NCI-H460 (cell line): ENCODE measurements around the gene HBZ. TPM values are rescaled to one million over a fixed set of nuclear protein-coding genes. Genes with fewer than 3 reads are reported as not detected.
"Not testable (repeated sequence)": the region's sequence is repeated elsewhere in the genome, so short reads cannot be mapped to it uniquely, and the experiment has no call there.

ENCODE experiments used
- DNase-seq: peaks from one replicate; pipeline ENCODE4 v3.0.0-alpha.2; 2016; ENCODE audit warnings: low read depth; ENCODE audit errors: extremely low read depth
- total RNA-seq: library from RNA; depleted of rRNA; stranded (reverse); fragments of >200 nt; shearing (Covaris generic); gene quantifications from 2 replicates; pipeline ENCODE4 v1.2.3, GENCODE V29; 2014

Gene HBZ
- total RNA-seq, 1 experiment from 2014 or later, result not detected

DNA sequence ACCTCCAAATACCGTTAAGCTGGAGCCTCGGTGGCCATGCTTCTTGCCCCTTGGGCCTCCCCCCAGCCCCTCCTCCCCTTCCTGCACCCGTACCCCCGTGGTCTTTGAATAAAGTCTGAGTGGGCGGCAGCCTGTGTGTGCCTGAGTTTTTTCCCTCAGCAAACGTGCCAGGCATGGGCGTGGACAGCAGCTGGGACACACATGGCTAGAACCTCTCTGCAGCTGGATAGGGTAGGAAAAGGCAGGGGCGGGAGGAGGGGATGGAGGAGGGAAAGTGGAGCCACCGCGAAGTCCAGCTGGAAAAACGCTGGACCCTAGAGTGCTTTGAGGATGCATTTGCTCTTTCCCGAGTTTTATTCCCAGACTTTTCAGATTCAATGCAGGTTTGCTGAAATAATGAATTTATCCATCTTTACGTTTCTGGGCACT, 25.0 kb downstream of the HBZ start:
- DNase-seq, result no peak

DNA sequence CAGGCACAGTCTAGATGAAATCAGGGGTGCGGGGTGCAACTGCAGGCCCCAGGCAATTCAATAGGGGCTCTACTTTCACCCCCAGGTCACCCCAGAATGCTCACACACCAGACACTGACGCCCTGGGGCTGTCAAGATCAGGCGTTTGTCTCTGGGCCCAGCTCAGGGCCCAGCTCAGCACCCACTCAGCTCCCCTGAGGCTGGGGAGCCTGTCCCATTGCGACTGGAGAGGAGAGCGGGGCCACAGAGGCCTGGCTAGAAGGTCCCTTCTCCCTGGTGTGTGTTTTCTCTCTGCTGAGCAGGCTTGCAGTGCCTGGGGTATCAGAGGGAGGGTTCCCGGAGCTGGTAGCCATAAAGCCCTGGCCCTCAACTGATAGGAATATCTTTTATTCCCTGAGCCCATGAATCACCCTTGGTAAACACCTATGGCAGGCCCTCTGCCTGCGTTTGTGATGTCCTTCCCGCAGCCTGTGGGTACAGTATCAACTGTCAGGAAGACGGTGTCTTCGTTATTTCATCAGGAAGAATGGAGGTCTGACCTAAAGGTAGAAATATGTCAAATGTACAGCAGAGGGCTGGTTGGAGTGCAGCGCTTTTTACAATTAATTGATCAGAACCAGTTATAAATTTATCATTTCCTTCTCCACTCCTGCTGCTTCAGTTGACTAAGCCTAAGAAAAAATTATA, 25.7 kb downstream of the HBZ start:
- no peak for DNase-seq

DNA sequence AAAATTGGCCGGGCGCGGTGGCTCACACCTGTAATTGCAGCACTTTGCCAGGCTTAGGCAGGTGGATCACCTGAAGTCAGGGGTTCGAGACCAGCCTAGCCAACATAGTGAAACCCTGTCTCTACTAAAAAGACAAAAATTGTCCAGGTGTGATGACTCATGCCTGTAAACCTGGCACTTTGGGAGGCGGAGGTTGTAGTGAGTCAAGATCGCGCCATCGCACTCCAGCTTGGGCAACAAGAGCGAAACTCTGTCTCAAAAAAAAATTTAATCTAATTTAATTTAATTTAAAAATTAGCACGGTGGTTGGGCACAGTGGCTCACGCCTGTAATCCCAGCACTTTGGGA, 26.2 kb downstream of the HBZ start:
- no peak for DNase-seq

DNA sequence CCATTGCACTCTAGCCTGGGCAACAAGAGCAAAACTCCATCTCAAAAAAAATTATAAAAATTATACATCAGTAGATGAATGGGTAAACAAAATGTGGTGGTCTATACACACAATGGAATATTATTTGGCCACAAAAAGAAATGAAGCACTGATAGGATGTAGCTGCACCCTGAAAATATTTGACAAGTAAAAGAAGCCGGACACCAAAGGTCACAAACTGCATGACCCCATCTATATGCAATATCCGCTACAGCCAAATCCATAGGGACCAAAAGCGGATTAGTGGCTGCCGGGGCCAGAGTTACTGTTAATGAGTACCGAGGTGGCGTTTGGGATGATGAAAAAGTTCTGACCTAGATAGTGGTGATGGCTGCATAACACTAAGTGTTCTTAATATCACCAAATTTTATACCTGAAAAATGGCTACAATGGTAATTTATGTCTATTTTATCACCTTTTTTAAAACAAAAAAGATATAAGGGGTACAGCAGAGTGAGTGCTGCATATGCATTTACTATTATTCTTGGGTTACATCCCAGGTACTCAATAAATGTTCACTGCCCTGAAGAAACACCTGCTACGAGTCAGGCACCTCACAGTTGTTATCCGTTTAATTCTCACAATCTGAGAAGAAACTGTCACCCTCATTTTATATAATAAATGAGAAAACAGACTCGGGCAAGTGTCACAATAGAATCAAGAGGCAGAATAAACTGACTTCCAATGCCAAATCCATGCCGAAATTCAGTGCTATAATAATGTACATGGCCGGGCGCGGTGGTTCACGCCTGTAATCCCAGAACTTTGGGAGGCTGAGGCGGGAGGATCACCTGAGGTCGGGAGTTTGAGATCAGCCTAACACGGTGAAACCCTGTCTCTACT, 27.0 kb downstream of the HBZ start:
- DNase-seq, result no peak

DNA sequence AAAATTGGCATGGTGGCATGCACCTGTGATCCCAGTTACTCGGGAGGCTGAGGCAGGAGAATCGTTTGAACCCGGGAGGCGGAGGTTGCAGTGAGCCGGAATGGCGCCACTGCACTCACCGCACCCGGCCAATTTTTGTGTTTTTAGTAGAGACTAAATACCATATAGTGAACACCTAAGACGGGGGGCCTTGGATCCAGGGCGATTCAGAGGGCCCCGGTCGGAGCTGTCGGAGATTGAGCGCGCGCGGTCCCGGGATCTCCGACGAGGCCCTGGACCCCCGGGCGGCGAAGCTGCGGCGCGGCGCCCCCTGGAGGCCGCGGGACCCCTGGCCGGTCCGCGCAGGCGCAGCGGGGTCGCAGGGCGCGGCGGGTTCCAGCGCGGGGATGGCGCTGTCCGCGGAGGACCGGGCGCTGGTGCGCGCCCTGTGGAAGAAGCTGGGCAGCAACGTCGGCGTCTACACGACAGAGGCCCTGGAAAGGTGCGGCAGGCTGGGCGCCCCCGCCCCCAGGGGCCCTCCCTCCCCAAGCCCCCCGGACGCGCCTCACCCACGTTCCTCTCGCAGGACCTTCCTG, 27.7 kb downstream of the HBZ start, which contains the start of gene HBQ1:
HBQ1 (plus strand) TSS at position 359 of the 575 bp plus-strand sequence; CDS start at position 387, 28 bp downstream.
- no peak for DNase-seq

DNA sequence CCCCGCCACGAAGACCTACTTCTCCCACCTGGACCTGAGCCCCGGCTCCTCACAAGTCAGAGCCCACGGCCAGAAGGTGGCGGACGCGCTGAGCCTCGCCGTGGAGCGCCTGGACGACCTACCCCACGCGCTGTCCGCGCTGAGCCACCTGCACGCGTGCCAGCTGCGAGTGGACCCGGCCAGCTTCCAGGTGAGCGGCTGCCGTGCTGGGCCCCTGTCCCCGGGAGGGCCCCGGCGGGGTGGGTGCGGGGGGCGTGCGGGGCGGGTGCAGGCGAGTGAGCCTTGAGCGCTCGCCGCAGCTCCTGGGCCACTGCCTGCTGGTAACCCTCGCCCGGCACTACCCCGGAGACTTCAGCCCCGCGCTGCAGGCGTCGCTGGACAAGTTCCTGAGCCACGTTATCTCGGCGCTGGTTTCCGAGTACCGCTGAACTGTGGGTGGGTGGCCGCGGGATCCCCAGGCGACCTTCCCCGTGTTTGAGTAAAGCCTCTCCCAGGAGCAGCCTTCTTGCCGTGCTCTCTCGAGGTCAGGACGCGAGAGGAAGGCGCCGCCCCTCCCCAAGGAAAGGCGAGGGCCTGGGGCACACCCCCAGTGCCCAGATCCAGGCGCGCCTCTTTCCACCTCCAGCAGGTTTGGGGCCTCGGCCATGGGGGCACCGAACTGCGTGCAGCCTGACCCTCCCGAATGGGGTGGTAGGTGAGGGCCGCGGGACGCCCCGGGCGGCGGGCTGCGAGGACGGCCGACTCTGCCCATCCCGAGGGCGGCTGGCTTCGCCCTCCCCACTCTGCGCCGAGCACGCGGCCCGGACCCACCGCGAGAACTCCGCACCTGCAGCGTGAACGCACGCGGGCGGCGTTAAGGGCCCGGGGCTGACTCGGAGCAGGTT, 28.5 kb downstream of the HBZ start:
- DNase-seq, result peak; percentile 70

DNA sequence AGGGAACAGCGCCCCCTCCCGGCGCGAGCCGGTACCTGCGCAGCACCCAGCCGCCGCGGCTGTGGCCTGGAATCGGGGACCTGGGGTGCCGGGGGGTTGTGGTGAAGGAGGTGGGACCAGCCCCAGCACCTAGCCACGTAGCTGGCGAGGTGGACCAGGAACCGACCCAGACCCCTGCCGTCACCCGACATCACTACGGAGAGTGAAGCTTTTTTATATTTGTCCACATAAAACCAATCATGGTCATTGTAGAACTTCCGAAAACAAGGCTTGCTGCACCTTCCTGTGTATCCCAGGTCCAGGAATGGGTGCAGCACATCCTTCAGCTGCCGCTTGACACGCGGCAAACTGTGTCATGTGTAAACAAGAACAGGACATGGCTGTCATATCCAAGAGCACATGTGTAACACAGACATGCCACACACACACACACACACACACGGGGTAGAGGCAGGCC, 29.1 kb downstream of the HBZ start:
- DNase-seq, result no peak

DNA sequence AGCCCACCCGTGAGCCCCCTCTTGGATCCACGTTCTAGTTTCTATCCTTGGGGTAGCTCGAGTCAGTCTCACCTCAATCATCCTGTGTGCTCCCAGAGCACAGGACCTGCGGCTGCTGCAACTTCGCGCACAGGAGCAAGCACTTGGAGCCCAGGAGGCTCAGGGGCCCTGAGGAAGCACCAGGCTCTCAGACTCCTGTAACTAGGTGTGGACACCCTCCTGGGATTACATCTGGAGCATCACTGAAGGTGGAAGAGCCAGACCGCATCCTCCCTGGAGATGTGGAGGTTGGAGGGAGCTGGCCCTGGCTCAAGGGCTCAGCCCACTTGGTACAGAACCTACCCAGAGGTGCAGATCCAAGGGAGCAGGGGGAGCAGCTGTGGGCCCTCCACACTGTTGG, 30.6 kb downstream of the HBZ start:
- DNase-seq, result no peak

DNA sequence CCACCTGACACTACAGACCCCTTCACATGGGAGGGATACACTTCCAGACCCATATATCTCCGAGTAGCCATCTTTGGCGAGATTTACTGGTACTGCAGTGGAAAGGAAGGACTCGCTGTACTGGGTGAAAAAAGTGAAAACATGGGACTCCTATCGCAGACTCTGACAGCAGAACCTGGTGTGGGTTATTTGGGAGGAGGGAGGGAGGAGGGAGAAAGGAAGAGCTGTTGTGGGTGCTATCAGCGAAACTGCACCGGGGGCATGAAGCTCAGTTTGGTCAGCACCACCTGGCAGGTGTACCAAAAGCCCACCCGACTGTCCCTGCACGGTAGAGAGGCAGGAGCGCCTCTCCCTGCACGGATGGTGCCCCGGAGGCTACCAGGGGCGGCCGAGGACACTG, 32.8 kb downstream of the HBZ start:
- DNase-seq, result no peak

DNA sequence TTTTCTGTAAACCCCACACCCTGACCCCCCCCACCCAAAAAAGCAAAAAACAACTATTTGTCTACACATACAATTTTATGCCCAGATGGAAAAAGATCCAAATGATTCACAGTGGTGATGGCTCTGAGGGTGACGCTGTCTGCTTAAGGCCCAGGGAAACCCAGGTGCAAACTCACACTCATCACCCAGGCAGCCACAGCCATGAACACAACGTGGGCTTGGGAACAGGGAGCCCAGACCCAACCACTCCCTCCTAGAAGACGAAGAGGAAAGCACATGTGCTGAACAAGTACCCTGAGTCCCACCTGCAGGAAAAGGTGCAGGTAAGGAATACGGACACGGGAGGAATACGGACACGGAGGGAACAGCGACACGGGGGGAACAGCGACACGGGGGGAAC, 33.2 kb downstream of the HBZ start:
- no peak for DNase-seq

DNA sequence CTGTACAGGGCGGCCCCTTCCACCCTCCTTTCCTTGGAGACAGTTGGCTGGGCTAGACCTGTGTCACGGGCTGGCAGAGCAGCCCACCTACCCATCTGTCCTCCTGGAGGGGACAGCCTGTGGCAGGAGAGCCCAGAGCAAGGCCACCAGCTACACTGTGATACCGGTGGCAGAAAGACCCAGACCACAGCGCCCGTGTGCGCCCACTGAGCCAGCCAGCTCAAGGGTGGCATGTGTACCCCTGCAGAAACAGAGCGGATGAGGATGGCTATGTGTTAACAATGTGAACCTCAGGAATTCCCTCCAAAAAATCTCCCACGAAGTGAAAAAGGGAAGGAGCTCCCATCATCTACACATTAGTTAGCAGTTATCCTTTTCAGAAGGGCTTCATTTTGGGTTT, 34.9 kb downstream of the HBZ start:
- DNase-seq, result no peak

DNA sequence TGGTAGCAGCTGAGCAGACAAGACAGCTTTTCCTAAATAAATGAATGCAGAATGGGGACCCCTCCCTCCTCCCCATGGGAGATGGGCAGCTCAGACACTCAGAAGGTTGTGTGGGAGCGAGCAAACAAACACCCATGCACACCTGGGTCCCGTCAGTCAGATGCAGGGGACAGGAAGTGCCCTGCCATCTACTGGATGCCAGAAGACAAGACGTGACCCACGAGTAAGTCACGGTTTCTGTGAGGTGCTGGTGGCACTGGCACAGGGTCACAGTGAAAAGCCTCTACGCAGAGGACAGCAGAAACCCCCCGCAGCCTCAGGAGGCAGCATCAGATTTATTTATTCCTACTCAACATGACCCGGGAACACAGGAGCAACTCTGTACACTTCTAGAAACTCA, 36.2 kb downstream of the HBZ start:
- DNase-seq, result no peak

DNA sequence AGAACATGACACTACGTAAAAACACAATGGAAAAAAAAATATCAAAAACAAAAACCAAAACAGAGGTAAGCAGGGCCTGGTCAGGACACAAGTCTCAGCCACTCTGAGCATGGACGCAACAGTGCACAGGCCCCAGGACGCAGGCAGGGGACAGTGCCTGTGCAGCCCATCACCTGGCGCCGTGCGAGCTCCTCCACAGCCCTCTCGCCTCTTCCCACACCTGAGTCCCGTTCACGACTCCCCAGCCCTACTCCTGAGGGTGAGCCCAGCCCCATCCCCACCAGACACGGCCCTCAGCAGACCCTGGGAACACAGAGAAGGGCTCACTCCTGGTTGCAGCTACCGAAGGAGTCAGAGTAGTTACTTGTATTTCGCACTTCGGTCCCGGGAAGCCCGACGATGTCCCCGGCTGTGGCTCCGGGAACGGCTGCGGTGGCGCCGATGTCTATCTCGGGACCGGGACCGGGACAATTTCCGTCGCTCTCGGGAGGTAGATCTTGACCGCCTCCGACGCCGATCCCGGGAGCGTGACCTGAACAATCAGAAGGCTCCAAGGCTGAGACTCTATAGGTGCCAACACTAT, 37.3 kb downstream of the HBZ start:
- no peak for DNase-seq

DNA sequence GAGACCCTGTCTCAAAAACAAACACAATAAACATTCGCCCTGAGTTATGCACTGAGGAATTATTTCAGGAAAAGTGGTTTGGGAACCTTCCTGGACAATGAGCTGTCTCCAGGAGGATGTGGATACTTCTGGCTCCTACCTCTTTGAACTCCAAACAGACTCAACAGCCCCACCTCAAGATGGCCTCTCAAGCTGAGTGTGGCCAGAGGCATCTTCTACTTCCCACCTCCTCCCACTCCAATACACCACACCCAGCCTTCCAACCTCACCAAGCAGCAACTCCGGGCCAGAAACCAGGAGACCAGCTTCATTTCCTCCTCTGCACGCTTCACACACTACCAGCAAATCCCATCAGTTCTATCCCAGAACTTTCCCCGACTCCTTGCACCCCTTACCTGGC, 39.4 kb downstream of the HBZ start:
- DNase-seq, result no peak

DNA sequence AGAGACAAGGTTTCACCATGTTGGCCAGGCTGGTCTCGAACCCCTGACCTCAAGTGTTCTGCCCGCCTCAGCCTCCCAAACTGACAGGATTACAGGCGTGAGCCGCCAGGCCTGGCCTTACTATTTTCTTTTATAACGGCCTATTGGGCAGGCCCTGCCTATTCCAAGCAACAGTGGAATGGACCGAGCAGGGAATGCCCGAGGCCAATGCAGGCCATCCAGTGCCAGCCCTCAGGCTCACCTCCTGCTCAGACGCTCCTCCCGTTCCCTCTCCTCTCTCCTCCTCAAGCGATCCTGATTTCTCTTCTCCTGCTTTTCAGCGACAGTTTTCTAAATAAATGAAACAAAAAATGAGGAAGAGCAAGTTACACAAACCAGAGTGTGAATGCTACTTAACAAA, 40.2 kb downstream of the HBZ start:
- DNase-seq, result no peak

DNA sequence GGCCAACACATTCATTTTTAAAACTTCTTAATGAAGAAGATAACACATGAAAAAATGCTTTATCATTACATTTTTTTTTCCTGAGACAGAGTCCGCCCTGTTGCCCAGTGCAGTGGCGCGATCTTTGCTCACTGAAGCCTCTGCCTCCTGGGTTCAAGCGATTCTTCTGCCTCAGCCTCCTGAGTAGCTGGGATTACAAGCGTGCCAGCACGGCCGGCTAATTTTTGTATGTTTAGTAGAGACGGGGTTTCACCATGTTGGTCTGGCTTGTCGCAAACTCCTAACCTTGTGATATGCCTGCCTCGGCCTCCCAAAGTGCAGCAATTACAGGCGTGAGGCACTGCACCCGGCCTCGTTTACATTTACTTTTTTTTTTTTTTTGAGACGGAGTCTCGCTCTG, 41.0 kb downstream of the HBZ start:
- DNase-seq, result no peak

DNA sequence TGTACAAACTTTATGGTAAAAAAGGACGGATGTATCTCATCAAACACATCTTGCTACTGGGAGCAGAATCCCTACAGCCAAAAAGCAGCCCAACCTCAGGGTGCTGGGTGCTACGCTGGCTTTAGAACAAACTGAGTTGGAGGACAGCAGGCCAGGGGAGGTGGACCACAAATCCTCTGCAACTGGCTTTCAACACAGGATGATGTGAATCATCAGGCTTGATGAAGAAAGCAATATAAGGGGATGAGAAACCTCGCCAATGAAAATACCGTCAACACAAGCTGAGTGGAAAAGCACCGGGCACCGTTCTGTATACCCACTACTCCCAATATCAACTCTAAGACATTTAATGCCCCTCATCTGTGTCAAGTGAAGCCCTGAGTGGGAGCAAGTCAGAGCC, 42.1 kb downstream of the HBZ start:
- no peak for DNase-seq

DNA sequence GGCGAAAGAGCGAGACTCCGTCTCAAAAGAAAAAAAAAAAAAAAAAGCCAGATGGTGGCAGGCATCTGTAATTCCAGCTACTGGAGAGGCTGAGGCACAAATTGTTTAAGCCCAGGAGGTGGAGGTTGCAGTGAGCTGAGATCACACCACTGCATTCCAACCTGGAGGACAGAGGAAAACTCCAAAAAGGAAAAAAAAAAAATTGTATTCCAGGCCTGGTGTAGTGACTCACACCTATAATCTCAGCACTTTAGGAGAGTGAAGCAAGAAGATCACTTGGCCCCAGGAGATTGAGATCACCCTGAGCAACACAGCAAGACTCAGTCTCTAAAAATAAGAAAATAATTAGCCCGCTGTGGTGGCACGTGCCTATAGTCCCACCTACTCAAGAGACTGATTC, 47.9 kb downstream of the HBZ start:
- DNase-seq, result no peak

DNA sequence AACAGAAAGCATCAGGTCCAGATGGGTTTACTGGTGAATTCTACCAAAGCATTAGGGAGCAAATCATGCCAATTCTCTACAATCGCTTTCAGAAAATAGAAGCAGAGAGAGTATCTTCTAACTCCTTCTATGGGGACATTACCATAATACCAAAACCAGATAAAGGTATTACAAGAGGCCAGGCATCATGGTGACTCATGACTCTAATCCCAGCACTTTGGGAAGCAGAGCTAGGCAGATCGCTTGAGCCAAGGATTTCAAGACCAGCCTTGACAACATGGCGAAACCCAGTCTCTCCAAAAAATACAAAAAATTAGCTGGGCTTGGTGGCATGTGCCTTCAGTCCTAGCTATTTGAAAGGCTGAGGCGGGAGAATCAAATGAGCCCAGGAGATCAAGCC, 50.8 kb downstream of the HBZ start:
- DNase-seq, result no peak

DNA sequence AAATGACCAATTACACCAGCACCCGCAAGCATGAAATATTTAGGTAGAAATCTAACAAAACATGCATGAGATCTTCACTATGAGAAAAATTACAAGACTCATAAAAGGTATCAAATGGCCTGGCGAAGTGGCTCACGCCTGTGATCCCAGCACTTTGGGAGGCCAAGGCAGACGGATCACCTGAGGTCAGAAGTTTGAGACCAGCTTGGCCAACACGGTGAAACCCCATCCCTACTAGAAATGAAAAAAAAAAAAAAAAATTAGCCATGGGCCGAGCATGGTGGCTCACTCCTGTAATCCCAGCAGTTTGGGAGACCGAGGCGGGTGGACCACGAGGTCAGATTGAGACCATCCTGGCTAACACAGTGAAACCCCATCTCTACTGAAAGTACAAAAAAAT, 51.6 kb downstream of the HBZ start:
- DNase-seq, result not testable (repeated sequence)
